HG03442 (cell line): ENCODE results near the gene CDKAL1.
"Not testable (repeated sequence)": the region's sequence is repeated elsewhere in the genome, so short reads cannot be mapped to it uniquely, and the experiment has no call there.

Source experiments
- ATAC-seq: cut with Tn5 transposase; IDR thresholded peaks from one replicate; pipeline ENCODE4 v1.9.1; 2021; ENCODE audit warnings: mild to moderate bottlenecking, moderate library complexity; ENCODE audit not compliant: unreplicated experiment

Gene CDKAL1

GRCh38 chr6:20549398-20549797 is 15.1 kb downstream of the CDKAL1 start:
- not testable (repeated sequence) for ATAC-seq

GRCh38 chr6:20554326-20554725 is 20.1 kb downstream of the CDKAL1 start:
- no peak for ATAC-seq

- no peak for ATAC-seq
Observed at GRCh38 chr6:20554817-20555216, 20.6 kb downstream of the CDKAL1 start.

GRCh38 chr6:20559924-20560551 is 25.8 kb downstream of the CDKAL1 start:
- ATAC-seq = no peak

GRCh38 chr6:20563377-20563776 is 29.1 kb downstream of the CDKAL1 start:
- ATAC-seq = no peak

DNA sequence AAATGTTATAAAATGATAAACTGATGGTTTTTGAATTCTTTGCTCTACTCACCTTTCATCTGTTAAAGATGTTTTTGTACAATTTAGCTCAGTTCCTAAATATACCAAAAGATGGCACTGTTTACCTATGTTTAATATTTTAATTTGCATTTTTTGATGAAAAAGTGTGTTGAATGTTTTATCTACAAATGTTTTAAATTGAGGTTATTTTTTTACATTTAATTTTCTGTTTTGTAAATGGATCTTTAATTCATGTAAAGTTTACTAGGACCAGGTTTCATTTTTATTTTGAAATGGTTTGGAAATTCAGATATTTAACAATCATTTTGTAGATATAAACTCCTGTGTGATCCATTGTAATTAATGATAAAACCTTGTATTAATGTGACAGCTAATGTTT is 30.0 kb downstream of the CDKAL1 start:
- no peak for ATAC-seq

- ATAC-seq = peak; percentile 81
Observed at GRCh38 chr6:20564777-20565176, 30.5 kb downstream of the CDKAL1 start.

GRCh38 chr6:20565342-20565741 is 31.1 kb downstream of the CDKAL1 start:
- peak; percentile 33 for ATAC-seq

- ATAC-seq = no peak
Observed at GRCh38 chr6:20566109-20566508, 31.9 kb downstream of the CDKAL1 start.

- ATAC-seq = no peak
Observed at GRCh38 chr6:20569000-20569610, 34.8 kb downstream of the CDKAL1 start.

GRCh38 chr6:20571261-20571660 is 37.0 kb downstream of the CDKAL1 start:
- no peak for ATAC-seq

DNA sequence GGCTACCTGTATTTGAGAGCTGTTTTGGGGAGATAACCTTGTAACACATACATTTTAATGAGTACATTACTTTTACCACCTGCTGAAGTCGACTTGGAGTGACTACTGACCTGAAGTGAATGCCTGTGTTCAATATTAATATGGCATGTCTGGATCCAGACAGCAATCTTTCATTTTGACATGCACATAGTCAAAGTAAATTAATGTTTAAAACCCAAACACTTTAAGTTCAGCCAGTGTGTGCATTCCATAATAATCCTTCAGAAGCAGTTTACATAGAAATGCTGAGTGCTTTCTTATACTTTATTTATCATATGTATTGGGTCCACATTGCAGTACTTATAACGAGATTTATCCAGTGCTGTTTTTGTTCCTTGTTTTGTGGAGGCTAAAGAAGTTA is 38.0 kb downstream of the CDKAL1 start:
- ATAC-seq = no peak

- no peak for ATAC-seq
Observed at GRCh38 chr6:20572940-20573339, 38.7 kb downstream of the CDKAL1 start.

DNA sequence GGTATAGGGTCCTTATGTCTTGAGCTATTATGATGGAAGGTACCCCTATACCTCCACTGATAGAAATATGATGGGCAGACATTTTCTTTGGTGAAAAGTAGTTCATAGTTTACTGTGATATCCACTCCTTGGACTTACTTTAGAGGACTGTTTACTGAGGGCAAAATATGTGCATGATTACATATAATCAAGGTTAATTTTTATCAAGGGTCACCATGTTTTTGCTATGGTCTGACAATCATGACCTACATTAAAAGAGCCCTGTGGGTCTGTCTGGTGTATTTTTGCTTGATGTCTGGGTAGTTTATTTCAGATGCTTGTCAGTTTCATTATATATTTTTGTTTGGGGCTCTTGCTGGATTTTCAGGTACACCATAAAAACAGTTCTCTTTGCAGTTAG is 40.1 kb downstream of the CDKAL1 start:
- no peak for ATAC-seq

- no peak for ATAC-seq
Observed at GRCh38 chr6:20575125-20575524, 40.9 kb downstream of the CDKAL1 start.

DNA sequence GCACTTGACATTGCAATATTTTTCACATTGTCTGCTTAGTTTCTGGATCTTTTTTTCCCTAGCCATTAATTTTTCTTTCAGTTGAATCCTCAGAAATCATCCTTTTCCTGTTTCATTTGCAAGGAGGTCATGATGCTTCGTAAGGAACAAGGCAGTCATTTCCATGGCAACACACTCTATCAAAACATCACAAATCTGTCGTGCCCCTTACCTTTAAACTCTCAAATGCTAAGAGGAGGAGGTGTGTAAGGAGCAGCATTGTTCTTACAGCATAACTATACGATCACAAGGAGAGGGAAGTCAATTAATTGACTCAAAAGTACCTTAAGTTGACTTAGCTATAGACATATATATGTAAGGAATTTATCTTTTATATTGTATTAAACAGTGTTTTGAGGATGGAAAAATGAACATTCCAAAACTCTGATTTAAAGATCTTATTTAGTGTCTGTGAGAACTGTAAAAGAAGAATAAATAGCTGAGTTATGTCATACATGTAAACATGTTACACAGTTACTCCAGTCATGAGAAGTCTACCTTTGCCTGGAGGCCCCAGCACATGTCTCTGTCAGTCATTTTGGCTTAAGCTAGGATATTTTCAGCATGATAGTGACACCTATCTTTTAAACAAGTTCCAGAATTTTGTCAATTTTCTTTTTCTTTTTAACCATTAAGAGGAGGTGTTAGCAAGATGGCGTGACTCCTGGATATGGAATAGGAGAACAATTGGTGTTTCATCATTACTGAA is 41.6 kb downstream of the CDKAL1 start:
- no peak for ATAC-seq

GRCh38 chr6:20577173-20577688 is 43.0 kb downstream of the CDKAL1 start:
- ATAC-seq = no peak

- no peak for ATAC-seq
Observed at GRCh38 chr6:20581070-20581469, 46.8 kb downstream of the CDKAL1 start.

- ATAC-seq = no peak
Observed at GRCh38 chr6:20582586-20583443, 48.6 kb downstream of the CDKAL1 start.

DNA sequence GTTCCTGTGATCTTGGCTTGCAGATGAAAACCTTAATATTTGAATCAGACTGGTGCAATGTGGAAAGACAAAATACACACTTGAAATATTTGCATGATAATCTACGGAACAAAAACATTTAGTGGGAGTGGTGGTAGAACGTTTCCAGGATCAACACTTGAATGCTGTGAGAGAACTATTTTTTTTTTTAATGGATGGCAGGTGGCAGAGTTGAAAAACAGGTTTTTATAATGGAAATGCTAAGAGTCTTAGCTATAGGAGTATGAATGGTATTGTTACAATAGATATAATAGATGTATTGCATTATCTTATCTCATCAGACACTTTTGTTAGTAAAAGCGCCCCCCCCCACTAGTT is 49.2 kb downstream of the CDKAL1 start:
- no peak for ATAC-seq

- ATAC-seq = no peak
Observed at GRCh38 chr6:20584100-20584731, 50.0 kb downstream of the CDKAL1 start.
